Anterior cingulate cortex (tissue), 58 donors: Measurements from ENCODE around the gene HLTF.
"Not testable (repeated sequence)": the region's sequence is repeated elsewhere in the genome, so short reads cannot be mapped to it uniquely, and the experiment has no call there.

Experiments used
- DNase-seq, 58 donors: peaks; one replicate each; lab custom pipeline; 2025; lab: John Stamatoyannopoulos, UW

The HLTF gene

GRCh38 chr3:148997623-148998022, 88.7 kb downstream of the HLTF start:
- no peak for DNase-seq

DNA sequence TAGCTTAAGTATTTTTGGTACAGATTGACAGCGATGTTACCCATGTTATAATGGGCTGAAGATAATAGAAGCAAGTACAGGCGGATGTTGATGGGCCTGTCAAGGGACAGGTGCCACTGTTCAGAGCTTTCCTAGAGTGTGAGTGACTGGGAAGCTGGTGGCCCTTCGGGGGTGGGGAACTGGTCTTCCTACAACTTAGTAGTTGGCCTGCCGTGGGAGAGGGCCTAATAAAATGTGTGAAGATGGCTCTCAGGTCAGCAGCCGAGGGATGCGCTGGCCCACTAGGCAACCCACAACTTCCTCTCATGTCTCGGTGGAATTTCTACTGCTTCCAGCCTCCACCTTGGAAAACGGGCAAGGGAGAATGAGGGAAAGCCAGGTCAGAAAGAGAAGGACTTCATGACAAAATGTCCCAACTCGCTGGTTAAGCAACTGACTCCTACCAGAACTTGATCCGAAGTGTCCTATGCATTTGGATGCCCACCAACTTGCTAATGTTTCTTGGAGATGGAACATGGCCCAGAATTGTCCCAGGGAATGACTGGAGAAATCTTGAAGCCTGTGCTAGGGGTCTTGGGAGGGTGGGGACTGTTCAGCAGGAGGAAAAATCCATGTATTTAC, 93.6 kb downstream of the HLTF start:
- DNase-seq: no peak

DNA sequence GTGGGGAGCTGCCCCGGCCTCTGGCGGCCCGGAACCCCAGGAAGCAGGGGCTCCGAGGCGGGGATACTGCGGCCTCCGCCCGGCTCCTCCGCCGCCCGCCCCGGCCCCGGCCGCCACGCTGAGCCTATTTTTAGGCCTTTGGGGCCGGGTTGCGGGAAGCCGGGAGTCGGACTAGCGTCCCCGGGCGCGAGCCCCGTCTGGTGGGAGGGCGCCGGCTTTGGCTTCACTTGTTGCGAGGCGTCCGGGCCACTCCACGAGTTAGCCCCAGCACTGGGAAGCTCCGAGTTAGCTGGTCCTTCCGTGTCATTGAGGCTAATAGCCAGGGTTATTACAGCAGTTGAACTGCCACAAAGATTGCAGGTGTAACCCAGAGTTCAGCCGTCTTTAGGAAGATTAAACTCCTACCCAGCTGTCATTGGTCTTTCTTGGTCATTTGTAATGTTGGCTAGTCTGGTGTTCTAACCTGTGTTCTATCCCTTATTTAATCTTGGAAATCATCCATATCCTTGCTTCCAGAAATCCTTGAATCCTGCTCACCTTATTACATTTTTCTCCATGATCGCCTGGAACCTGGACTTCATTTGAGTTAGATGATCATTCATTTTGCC, 94.2 kb downstream of the HLTF start:
- peak in 23 of 58 donors; percentile 11 to 58 (median 39) for DNase-seq

DNA sequence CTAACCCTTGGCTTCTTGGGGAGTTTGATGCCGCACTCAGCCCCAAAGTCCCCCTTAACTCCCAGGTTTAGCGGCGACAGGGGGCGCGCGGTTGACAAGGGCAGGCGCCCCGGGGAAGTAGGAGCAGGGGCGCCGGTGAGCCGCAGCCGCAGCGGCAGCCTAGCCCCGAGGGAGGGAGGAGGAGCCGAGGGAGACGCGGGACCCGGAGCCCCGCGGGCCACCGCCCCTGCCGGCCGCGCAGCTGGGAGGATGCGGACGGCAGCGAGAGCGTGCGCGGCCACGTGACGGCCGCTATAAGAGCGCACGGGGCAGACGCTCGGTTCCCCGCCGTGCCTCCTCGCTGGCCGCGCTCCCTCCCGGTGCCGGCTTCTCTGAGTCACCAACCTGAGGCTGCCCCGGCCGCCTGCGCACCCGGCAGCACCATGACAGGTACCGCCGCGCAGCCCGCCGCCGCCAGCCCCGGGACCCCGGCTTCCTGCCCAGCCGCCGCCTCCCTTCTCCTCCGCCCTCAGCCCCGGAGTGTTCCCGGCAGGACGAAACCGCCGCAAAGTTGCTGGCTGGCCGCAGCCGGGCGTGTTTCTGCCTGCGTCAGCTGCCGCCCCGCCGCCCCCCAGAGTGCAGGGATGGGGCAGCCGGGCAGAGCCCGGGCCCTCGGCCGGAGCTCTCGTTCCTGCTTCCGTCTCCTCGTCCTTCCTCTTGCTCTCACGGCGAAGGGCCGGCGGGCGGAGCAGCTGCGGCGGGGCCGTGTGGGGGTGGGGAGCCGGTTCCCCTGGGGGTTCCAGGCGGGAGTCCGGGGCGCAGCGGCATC, 94.9 kb downstream of the HLTF start, which contains the start of gene GYG1:
TSS of gene GYG1 (plus strand) at position 322 of the 808 bp plus-strand sequence. CDS start at position 423, 101 bp downstream.
- DNase-seq: peak in 56 of 58 donors; percentile 7 to 85 (median 66)

GRCh38 chr3:148990236-148990635, 96.1 kb downstream of the HLTF start:
- DNase-seq: no peak

DNA sequence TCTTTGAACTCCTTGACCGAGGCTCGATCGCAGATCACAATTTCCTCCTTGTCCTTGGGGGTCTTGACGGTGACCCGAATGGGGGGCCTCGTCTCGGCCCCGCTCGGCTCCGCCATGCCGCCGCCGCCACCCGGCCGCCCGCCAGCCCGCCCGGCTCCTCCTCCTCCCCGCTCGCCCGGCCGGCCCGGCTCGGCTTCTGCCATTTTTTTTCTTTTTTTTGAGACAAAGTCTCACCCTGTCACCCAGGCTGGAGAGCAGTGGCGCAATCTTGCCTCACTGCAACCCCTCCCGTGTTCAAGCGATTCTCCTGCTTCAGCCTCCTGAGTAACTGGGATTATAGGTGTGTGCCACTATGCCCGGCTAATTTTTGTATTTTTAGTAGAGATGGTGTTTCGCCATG, 98.8 kb downstream of the HLTF start:
- not testable (repeated sequence) for DNase-seq

GRCh38 chr3:148981273-148981672, 105.1 kb downstream of the HLTF start:
- no peak for DNase-seq
